Stimulated activated CD8-positive, alpha-beta memory T cell treated with anti-CD3 and anti-CD28 coated beads, Interleukin-12 subunit alpha, Interleukin-12 subunit beta, amount 100 ng/mL, for 1 hour (primary cell): ENCODE results near the gene TTLL10.
A peak's percentile ranks its signal among the peaks of the same experiment; 100 is the strongest.
"Not testable (repeated sequence)": the region's sequence is repeated elsewhere in the genome, so short reads cannot be mapped to it uniquely, and the experiment has no call there.

Source experiments
- DNase-seq: peaks from one replicate; pipeline ENCODE4 v3.0.0-alpha.2; 2020; ENCODE audit warnings: low read depth

Gene TTLL10

DNA sequence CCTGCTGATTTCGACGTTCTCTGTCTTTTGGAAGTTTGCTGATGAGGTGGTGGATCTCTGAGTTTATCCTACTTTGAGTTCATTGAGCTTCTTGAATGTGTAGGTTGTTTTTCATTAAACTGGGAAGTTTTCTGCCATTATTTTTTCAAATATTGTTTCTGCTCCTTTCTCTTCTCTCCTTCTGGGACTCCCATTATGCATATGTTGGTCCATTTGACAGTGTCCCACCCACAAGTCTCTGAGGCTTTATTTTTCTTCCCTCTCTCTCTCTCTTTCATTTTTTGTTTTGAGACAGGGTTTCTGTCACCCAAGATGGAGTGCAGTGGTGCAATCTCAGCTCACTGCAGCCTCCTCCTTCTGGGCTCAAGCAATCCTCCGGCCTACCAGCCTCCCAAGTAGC, 21.0 kb downstream of the TTLL10 start:
- DNase-seq: no peak

GRCh38 chr1:1195726-1196125, 22.0 kb downstream of the TTLL10 start:
- DNase-seq: not testable (repeated sequence)

- no peak for DNase-seq
Measured at GRCh38 chr1:1196431-1197187, 22.9 kb downstream of the TTLL10 start.

DNA sequence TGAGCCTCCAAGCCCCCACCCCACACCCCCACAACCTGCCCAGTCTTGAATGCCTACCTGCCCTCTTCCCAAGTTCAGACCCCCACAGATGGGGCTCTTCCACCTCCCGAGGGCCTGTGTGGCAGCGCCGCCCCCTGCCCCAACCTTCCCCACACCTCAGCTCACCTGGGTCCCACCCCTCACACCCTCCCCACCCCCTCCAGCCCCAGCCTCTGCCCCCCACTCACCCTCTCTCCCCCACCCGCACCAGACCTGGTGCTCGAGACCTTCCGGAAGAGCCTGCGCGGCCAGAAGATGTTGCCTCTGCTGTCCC, 23.5 kb downstream of the TTLL10 start:
- no peak for DNase-seq

DNA sequence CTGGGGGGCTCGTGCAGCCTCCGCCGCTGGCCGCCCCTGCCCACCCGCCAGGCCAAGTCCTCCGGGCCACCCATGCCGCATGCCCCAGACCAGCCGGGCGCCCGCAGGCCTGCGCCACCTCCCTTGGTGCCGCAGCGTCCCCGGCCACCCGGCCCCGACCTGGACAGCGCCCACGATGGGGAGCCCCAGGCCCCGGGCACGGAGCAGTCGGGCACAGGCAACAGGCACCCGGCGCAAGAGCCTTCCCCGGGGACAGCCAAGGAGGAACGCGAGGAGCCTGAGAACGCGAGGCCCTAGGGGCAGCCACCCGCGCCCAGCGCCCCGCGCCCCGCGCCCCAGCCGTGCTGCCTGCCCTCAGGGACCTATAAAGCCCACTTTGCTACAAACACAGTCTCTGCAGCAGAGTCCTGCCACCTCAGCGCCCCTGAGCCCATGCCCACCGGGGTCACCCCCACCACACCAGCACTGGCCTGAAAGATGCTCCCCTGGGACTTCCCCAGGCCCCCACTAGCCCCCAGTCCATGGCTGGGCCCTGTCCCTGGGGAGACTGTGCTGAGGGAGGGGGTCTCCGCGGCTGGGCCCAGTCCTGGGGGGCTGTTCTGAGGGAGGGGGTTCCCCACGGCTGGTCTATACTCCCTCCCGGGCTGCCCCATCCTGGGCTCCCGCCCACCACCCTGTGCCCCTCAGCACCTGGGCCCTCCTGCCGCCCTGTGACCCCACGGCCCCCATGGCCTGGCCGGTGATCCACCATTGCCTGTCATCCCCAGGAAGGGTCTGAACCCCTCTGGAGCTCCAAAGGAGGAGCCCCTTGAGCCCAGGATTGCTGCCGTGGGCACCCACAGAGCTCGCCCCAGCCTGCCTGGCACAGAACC, 24.1 kb downstream of the TTLL10 start:
- DNase-seq: no peak

GRCh38 chr1:1198423-1199140, 24.9 kb downstream of the TTLL10 start:
- no peak for DNase-seq

DNA sequence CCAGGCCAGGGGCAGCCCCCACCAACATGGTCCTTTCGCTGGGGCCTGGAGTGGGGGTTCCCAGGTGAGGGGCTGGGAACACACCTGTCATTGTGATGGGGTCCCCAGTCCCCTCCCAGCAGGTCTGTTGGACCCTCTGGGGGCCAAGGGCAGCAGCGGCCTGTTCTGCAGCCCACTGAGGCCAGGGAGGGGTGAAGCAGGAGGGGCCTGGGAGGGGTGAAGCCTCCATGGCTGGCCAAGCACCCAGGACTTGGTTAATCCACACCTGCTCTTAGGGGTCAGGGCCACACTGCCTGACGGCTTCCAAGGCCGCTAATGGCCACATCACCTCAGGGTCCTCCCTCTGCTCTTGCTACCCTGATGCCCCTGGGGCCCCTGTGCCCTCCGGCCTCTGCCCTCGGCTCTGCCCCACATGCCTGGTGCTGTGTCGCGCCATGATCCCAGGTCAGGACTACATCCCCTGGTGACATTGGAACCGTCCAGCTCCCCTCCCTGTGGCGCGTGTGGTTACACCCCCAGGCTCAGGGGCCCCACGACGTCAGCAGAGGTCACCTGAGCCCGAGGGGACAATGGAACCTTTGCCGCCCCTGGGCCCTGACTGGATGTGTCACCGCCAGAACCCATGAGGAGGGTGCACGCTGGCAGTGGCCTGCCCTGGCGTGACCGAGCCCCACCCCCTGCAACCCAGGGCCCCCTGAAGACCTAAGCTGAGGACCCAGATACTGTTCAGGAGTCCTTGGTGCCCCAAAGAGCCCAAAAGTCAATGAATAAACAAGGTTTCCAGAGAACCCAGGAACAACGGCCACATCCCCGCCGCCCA, 25.7 kb downstream of the TTLL10 start:
- no peak for DNase-seq

DNA sequence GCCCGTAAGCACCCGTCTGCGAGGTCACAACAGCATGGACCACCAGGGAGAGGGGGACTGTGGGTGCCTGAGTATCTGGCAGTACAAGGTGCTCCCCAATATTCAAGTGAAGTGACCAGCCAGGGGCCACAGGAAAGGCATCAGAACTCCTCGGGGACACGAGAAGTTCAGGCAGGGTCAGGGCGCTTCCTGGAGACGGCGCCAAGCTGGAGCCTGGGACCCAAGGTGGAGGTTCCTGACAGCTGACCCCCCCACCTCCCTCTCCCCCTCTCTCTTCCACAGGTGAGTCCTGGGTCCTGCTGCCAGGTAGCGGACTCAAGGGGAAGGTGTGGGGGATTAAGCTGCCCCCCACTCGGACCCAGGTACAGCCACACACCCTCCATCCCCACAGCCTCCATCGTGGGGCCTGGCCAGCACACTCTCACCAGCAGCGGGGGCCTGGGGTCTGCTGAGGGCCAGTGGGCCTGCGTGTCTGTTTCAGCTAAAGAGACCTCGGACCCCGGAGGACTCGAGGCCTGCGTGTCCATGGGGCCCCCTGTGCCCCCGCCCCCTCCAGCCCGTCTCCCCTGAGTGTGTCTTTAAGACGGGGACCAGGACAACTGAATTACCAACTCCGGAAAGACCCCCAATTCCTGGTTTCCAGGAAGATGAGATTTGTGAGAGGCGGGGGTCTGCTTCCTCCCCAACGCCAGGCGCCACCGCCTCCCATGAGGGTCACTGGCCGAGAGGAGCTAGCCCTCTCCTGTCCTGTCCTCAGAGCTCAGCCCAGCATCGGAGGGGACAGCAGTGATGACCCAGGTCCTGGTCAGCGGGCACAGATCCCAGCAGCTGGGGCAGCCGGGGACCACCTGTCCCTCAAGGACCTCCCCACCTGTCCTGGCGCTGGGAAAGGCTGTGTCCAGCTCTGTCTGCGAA, 26.5 kb downstream of the TTLL10 start:
- no peak for DNase-seq

DNA sequence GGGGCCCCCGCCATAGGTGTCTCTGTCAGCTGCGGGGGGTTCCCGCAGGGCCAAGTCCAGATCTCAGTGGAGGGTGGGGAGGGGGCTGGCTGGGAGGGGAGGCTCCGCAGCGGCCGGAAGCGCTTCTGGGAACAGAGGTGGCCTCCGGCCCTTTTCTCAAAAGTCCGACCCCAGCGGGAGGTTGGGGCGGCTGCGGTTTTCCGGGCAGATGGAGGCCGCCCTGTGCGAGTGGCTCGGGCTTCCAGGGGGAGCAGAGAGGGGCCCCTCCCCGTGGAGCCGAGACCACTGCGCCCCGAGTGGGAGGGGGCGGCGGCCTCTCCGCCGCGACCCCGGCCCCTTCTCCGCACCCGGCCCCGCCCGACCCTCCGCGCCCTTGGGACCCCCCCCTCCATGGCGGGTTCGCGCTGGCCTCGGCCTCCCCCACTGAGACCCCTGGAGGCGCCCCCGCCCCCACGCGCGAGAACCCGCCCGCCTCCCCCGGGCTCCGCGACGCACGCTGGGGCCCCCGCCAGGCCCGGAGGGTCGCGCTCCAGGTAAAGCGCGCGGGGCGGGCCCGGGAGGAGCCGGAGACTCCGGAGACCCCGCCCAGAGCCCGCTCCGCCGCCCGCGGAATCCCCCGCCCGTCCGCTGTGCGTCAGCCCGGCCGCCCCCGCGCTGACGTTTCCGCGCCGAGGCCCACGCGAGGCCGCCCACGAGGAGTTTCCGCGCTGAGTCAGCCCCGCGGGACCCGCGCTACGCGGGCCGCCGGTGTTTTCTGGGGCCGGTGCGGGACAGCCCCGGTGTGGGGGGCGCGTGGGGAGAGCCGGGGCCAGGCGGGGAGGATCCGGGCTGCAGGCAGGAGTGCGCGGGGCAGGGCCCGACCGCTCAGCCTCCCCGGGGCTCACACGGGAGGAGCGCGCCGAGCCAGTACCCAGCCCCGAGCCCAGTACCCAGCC, 27.5 kb downstream of the TTLL10 start:
- DNase-seq: peak; percentile 81

GRCh38 chr1:1202831-1203560, 29.3 kb downstream of the TTLL10 start:
- no peak for DNase-seq

DNA sequence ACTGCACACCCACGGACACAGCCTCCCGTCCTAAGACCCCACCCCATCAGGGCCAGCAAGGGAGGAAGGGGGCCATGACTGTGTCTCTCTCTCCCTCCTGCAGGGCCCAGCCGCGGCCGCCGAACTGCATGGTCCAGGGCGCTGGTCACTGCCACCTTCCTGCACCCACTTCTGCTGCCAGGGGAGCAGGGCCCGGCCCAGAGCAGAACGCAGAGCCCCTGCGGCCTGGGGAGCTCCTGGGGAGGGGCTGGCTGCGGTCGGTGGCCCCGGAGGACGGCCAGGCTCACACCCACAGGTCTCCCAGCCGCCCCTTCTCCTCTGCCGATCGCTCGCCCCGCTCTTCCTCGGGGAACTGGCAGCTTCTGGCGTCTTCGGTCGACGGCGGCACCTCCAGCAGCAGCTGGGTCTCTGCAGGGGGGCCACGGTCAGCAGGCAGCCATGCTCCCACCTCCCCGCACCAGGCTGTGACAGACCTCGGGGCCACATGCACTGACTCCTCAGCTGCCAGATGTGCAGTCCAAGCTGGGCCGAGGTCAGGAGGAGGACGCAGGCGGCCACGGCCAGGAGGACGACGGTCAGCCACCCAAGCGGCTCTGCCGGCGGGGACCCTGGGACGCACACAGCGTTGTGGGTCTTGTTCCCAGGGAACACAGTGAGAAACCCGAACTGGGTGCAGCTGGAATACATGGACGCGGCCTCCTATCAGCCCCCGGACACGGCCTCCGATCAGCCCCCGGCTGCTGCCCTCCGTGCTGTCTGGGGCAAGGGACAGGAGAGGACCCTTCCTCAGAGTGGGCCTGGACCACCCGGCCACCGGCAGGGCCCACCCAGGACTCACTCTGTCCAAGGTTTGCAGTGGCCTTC, 30.1 kb downstream of the TTLL10 start:
- DNase-seq: no peak

DNA sequence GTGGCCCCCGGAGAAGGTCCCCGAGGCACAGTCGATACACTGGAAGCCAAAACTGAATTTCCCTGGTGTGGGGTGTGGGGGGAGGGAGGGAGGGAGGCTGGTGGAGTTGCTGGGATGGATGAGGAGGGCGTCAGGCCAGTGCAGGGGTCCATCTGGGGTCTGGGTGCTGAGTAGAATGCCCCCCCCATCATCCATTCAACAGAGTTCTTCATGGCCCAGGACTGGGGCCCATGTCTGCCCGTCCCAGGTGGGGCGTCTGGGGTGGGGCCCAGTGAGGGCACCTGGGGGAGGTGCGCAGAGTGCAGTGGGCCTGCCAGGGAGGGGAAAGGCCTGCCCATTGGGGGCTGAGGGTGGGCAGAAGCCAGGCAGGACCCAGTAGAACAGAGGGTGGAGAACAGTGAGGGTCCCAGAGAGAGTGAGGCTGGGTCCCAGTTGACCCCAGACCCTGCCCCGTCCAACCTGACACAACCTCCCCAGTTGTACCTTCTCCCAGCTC, 30.8 kb downstream of the TTLL10 start:
- DNase-seq: no peak

- no peak for DNase-seq
Measured at GRCh38 chr1:1204998-1205768, 31.5 kb downstream of the TTLL10 start.

- no peak for DNase-seq
Measured at GRCh38 chr1:1205769-1206375, 32.2 kb downstream of the TTLL10 start.

DNA sequence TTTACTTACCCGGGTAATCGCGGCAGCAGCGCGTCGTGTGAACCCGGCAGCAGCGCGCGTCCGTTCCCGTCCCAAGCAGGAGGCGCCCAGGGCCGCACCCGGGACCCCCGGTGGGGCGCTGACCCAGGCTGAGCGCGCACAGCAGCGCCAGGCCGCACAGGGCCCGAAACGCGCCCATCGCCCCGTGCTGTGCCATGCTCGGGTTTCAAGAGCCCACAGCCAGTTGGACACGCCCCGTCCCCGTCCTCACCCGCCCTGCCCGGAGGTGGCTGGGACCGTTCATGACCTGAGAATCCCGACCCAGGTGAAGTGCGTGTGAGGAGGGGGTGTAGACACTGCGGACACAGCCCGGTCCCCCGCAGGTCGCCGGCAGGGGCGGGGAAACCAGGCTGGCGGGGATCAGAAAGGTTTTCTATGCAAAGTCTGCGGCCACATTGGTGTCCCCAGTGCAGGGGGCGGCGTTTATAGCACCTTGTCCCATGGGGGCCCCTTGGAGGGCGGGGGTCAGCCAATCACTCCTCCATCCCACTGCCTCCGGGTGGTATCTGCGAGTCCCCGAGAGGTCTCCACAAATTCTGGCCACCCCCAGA, 32.8 kb downstream of the TTLL10 start, which contains the start of gene TNFRSF18:
Gene TNFRSF18 (minus strand): TSS at position 217 of the 590 bp plus-strand sequence. CDS start 21 bp downstream, at position 196.
- no peak for DNase-seq

- DNase-seq: no peak
Measured at GRCh38 chr1:1206966-1207531, 33.4 kb downstream of the TTLL10 start.
